AG04450 (cell line): Measurements from ENCODE around the gene MEOX1. TPM values are rescaled to one million over a fixed set of nuclear protein-coding genes. Genes with fewer than 3 reads are reported as not detected.
A peak's percentile ranks its signal among the peaks of the same experiment; 100 is the strongest.

Experiments
- CTCF ChIA-PET: fragments of 300-600, 350-600 bp; formaldehyde crosslinking; extraction: SDS; loops from one replicate; lab custom pipeline; 2022; ENCODE audit warnings: antibody characterized with exemption, inconsistent platforms; lab: Charles Lee
- POLR2A ChIA-PET: fragments of 350-600 bp; formaldehyde crosslinking; extraction: SDS; loops from one replicate; lab custom pipeline; 2021; ENCODE audit warnings: antibody characterized with exemption, inconsistent platforms; lab: Yijun Ruan, JAX
- DNase-seq: peaks from one replicate; pipeline ENCODE4 v3.0.0-alpha.2; 2011; ENCODE audit warnings: low read depth, low spot score
- H3K27ac ChIP-seq: one replicate; pipeline ENCODE4 v1.5.1; 2012; ENCODE audit warnings: low read depth, low read length, control low read depth
- H3K27me3 ChIP-seq: one replicate; pipeline ENCODE4 v1.6.0; 2012; ENCODE audit warnings: low read length; ENCODE audit not compliant: control insufficient read depth, insufficient read depth
- H3K4me3 ChIP-seq: 2 replicates; pipeline ENCODE4 v1.5.1; 2011; ENCODE audit warnings: mild to moderate bottlenecking, low read depth, low read length, control low read depth
- H3K9me3 ChIP-seq: 2 replicates; pipeline ENCODE4 v1.5.1; 2012; ENCODE audit warnings: low read length; ENCODE audit not compliant: control insufficient read depth, insufficient read depth
- CTCF ChIP-seq: IDR thresholded peaks from 2 replicates; pipeline ENCODE4 v1.5.1; 2011; ENCODE audit warnings: low read depth, low read length, control low read depth, inconsistent platforms
- polyA plus RNA-seq: library from polyadenylated mRNA; depleted of rRNA; stranded (reverse); fragments of >200 nt; gene quantifications from 2 replicates; pipeline ENCODE4 v1.2.3, GENCODE V29; 2011

Gene MEOX1
- polyA plus RNA-seq, 1 experiment: 0.07 TPM

GRCh38 chr17:43670645-43671030 lies 8.9 kb upstream of the MEOX1 start:
- POLR2A ChIA-PET: no interaction called here
- CTCF ChIA-PET: interaction anchor here (0.8 to 1.6 kb wide), 2 partner anchors 90 to 151 kb away, joined by 3 to 6 read pairs; no protein-coding TSS in a partner anchor

GRCh38 chr17:43669971-43670644 lies 8.4 kb upstream of the MEOX1 start:
- CTCF ChIA-PET: interaction anchor here (0.8 to 1.6 kb wide), 4 partner anchors 10 to 150 kb away, joined by 3 to 6 read pairs (median 3); no protein-coding TSS in a partner anchor
- H3K4me3 ChIP-seq: no peak overlapping the region
- no peak for DNase-seq

More at GRCh38 chr17:43670645-43671030, 8.9 kb upstream of the MEOX1 start:
- Histone ChIP-seq H3K27ac (no peak overlapping the region), H3K27me3 (peaks cover 3% of the 10 kb centered on the region), H3K9me3 (no peaks in the 10 kb centered on the region), H3K4me3 (no peak overlapping the region)
- no peak for DNase-seq
- no peak for TF ChIP-seq CTCF

GRCh38 chr17:43667947-43668348 lies 6.2 kb upstream of the MEOX1 start:
- H3K27me3 ChIP-seq: peaks cover 3% of the 10 kb centered on the region
- H3K9me3 ChIP-seq: no peaks in the 10 kb centered on the region
- peak overlapping the region; percentile 21 for H3K27ac ChIP-seq
- no peak for TF ChIP-seq CTCF
- ChIA-PET CTCF (interaction anchor here (0.7 to 1.1 kb wide), 2 partner anchors 9 to 186 kb away, joined by 4 to 8 read pairs; no protein-coding TSS in a partner anchor), POLR2A (no interaction called here)
- no peak overlapping the region for H3K4me3 ChIP-seq
- no peak for DNase-seq

More at GRCh38 chr17:43669971-43670644, 8.4 kb upstream of the MEOX1 start:
- Histone ChIP-seq H3K27ac (no peak overlapping the region), H3K9me3 (no peaks in the 10 kb centered on the region), H3K27me3 (peaks cover 3% of the 10 kb centered on the region)
- POLR2A ChIA-PET: no interaction called here
- no peak for TF ChIP-seq CTCF

GRCh38 chr17:43667506-43667905 lies 5.8 kb upstream of the MEOX1 start:
- no peak for TF ChIP-seq CTCF
- H3K9me3 ChIP-seq: no peaks in the 10 kb centered on the region
- H3K27me3 ChIP-seq: peaks cover 3% of the 10 kb centered on the region
- POLR2A ChIA-PET: no interaction called here
- CTCF ChIA-PET: interaction anchor here (1.1 kb wide), 1 partner anchor 10 kb away, joined by 4 read pairs; no protein-coding TSS in a partner anchor
- DNase-seq: no peak
- H3K27ac ChIP-seq: no peak overlapping the region
- H3K4me3 ChIP-seq: no peak overlapping the region

- ChIA-PET CTCF (interaction anchor here (1.4 to 1.7 kb wide), 2 partner anchors 8 to 89 kb away, joined by 5 to 10 read pairs; no protein-coding TSS in a partner anchor), POLR2A (no interaction called here)
- no peaks in the 10 kb centered on the region for H3K27me3 ChIP-seq
- no peak for TF ChIP-seq CTCF
- DNase-seq: no peak
- no peak overlapping the region for H3K27ac ChIP-seq
- no peaks in the 10 kb centered on the region for H3K9me3 ChIP-seq
- no peak overlapping the region for H3K4me3 ChIP-seq
Observed at GRCh38 chr17:43665937-43666236, 4.2 kb upstream of the MEOX1 start.
